Smooth muscle cell (in vitro differentiated cells): ENCODE results near the gene WIPF1. TPM values are rescaled to one million over a fixed set of nuclear protein-coding genes. Genes with fewer than 3 reads are reported as not detected.

ENCODE experiments used
- DNase-seq: peaks from one replicate; lab custom pipeline; 2025; ENCODE audit not compliant: unreplicated experiment; lab: John Stamatoyannopoulos, UW
- H2AFZ ChIP-seq: fragments of 200-600 bp; sonication (generic); 2 replicates; pipeline ENCODE4 v1.6.0; 2016; ENCODE audit warnings: antibody characterized with exemption, low read depth, mild to moderate bottlenecking
- H3F3A ChIP-seq: fragments of 200-600 bp; sonication (generic); 2 replicates; pipeline ENCODE4 v1.6.0; 2017; ENCODE audit warnings: antibody characterized with exemption, low read depth
- H3K27ac ChIP-seq: fragments of 200-600 bp; sonication (generic); 2 replicates; pipeline ENCODE4 v1.5.1; 2016; ENCODE audit warnings: low read depth, mild to moderate bottlenecking
- H3K27me3 ChIP-seq: fragments of 200-600 bp; sonication (generic); 2 replicates; pipeline ENCODE4 v1.6.1; 2016; ENCODE audit warnings: low read depth, mild to moderate bottlenecking
- H3K36me3 ChIP-seq: fragments of 200-600 bp; sonication (generic); 2 replicates; pipeline ENCODE4 v1.5.1; 2016; ENCODE audit warnings: low read depth
- H3K4me1 ChIP-seq: fragments of 200-600 bp; sonication (generic); 2 replicates; pipeline ENCODE4 v1.5.1; 2016; ENCODE audit warnings: low read depth
- H3K4me2 ChIP-seq: fragments of 200-600 bp; sonication (generic); 2 replicates; pipeline ENCODE4 v1.6.0; 2016; ENCODE audit warnings: mild to moderate bottlenecking
- H3K4me3 ChIP-seq: fragments of 200-600 bp; sonication (generic); 2 replicates; pipeline ENCODE4 v1.5.1; 2016; ENCODE audit warnings: mild to moderate bottlenecking
- H3K79me2 ChIP-seq: fragments of 200-600 bp; sonication (generic); 2 replicates; pipeline ENCODE4 v1.6.0; 2016; ENCODE audit warnings: low read depth, mild to moderate bottlenecking
- H3K9ac ChIP-seq: fragments of 200-600 bp; sonication (generic); 2 replicates; pipeline ENCODE4 v1.6.0; 2016; ENCODE audit warnings: low read depth
- H3K9me3 ChIP-seq: fragments of 200-600 bp; sonication (generic); replicated peaks from 2 replicates; pipeline ENCODE4 v1.5.1; 2016; ENCODE audit warnings: low read depth
- H4K20me1 ChIP-seq: fragments of 200-600 bp; sonication (generic); 2 replicates; pipeline ENCODE4 v1.6.0; 2016; ENCODE audit warnings: low read depth
- CTCF ChIP-seq: fragments of 200-600 bp; sonication (generic); IDR thresholded peaks from 2 replicates; pipeline ENCODE4 v1.5.1; 2017; ENCODE audit warnings: borderline replicate concordance, mild to moderate bottlenecking, antibody characterized with exemption; ENCODE audit not compliant: insufficient read depth, poor library complexity, severe bottlenecking
- WGBS: methylation state at CpG from one replicate; pipeline ENCODE4 v1.1.7; 2016; ENCODE audit warnings: low lambda C conversion rate; 5-methylcytosine and 5-hydroxymethylcytosine counted together
- polyA plus RNA-seq: library from polyadenylated mRNA; unstranded; fragments of >200 nt; fragmentation: Nextera tagmentation; extraction: Ambion mirVana; gene quantifications from 2 replicates; pipeline ENCODE4 v1.2.1, GENCODE V29; 2016
- total RNA-seq: library from RNA; depleted of rRNA; stranded (reverse); fragments of >200 nt; gene quantifications from 2 replicates; pipeline ENCODE4 v1.2.3, GENCODE V29; 2014

WIPF1 gene
- total and polyA plus RNA-seq, 2 experiments from 2014 or later = 27.3 to 35.5 TPM

- H4K20me1 ChIP-seq = peaks cover 11% of the 10 kb centered on the region
- H3K9me3 ChIP-seq = no peaks in the 10 kb centered on the region
- peaks cover 5% of the 10 kb centered on the region for H3F3A ChIP-seq
- peaks cover 21% of the 10 kb centered on the region for H3K4me1 ChIP-seq
- H3K27me3 ChIP-seq = no peaks in the 10 kb centered on the region
- no peak overlapping the region for H3K9ac ChIP-seq
- no peak overlapping the region for H2AFZ ChIP-seq
- no peak overlapping the region for H3K4me2 ChIP-seq
- H3K4me3 ChIP-seq = no peak overlapping the region
- 92% methylated on average over 2 of the region's 2 CpGs for whole genome bisulfite sequencing
- H3K27ac ChIP-seq = no peak overlapping the region
- peaks cover 28% of the 10 kb centered on the region for H3K79me2 ChIP-seq
- TF ChIP-seq CTCF = no peak
- DNase-seq = no peak
- H3K36me3 ChIP-seq = no peaks in the 10 kb centered on the region
Measured at GRCh38 chr2:174589334-174589733, 8.3 kb downstream of the WIPF1 start.

- Histone ChIP-seq H2AFZ (no peak overlapping the region), H3K27ac (no peak overlapping the region), H4K20me1 (peaks cover 11% of the 10 kb centered on the region), H3K27me3 (no peaks in the 10 kb centered on the region), H3F3A (no peaks in the 10 kb centered on the region), H3K9ac (no peak overlapping the region), H3K79me2 (peaks cover 28% of the 10 kb centered on the region), H3K4me2 (no peak overlapping the region), H3K36me3 (no peaks in the 10 kb centered on the region), H3K4me1 (peaks cover 12% of the 10 kb centered on the region), H3K9me3 (no peaks in the 10 kb centered on the region), H3K4me3 (no peak overlapping the region)
- 98% methylated on average over 2 of the region's 2 CpGs for WGBS
- no peak for DNase-seq
- TF ChIP-seq CTCF = no peak
Measured at GRCh38 chr2:174588463-174588862, 9.1 kb downstream of the WIPF1 start.

GRCh38 chr2:174587579-174587978 lies 10.0 kb downstream of the WIPF1 start:
- Histone ChIP-seq H2AFZ (no peak overlapping the region), H3K27ac (peak overlapping the region; percentile 17), H3K9ac (no peak overlapping the region), H3F3A (no peaks in the 10 kb centered on the region), H4K20me1 (peaks cover 11% of the 10 kb centered on the region), H3K79me2 (peaks cover 24% of the 10 kb centered on the region), H3K4me3 (no peak overlapping the region), H3K36me3 (no peaks in the 10 kb centered on the region), H3K9me3 (no peaks in the 10 kb centered on the region), H3K4me2 (no peak overlapping the region), H3K4me1 (peaks cover 8% of the 10 kb centered on the region), H3K27me3 (no peaks in the 10 kb centered on the region)
- 87% methylated on average over 4 of the region's 4 CpGs for WGBS
- no peak for TF ChIP-seq CTCF
- DNase-seq = no peak
